Left ventricle myocardium inferior (tissue), 1 donor: ENCODE data around the gene DNAJB1. TPM values are rescaled to one million over a fixed set of nuclear protein-coding genes. Genes with fewer than 3 reads are reported as not detected.
A peak's percentile ranks its signal among the peaks of the same experiment; 100 is the strongest.

Source experiments
- DNase-seq: peaks from one replicate; pipeline ENCODE4 v3.0.0-alpha.2; 2020
- H3K27ac ChIP-seq: fragments of 200-600 bp; replicated peaks from 2 replicates; pipeline ENCODE4 v1.8.0; 2021
- H3K27me3 ChIP-seq: fragments of 200-600 bp; 2 replicates; pipeline ENCODE4 v1.8.0; 2021; ENCODE audit warnings: low read depth
- H3K36me3 ChIP-seq: fragments of 200-600 bp; 2 replicates; pipeline ENCODE4 v1.8.0; 2021
- H3K4me1 ChIP-seq: fragments of 200-600 bp; 2 replicates; pipeline ENCODE4 v1.8.0; 2021
- H3K4me3 ChIP-seq: fragments of 200-600 bp; 2 replicates; pipeline ENCODE4 v1.8.0; 2021; ENCODE audit warnings: mild to moderate bottlenecking, moderate library complexity
- H3K9me3 ChIP-seq: fragments of 200-600 bp; replicated peaks from 2 replicates; pipeline ENCODE4 v1.8.0; 2021
- intact Hi-C: fragments of 100-400 bp; cut with micrococcal nuclease; formaldehyde crosslinking; loops from one replicate; pipeline ENCODE4 v1.11.0; 2022
- total RNA-seq: library from RNA; stranded (reverse); fragmentation: NEBNext Ultra II Directional; extraction: Animal tissue kit (Norgen Biotek cat#: 25700); gene quantifications from one replicate; pipeline ENCODE4 v1.2.1, GENCODE V29; 2021
- TF ChIP-seq, protein P1 (sequence below): fragments of 200-600 bp; IDR thresholded peaks from 2 replicates; pipeline ENCODE4 v1.8.0; 2021; ENCODE audit warnings: antibody characterized with exemption, mild to moderate bottlenecking, borderline replicate concordance
- donor health status: DM: no; HTN: yes; CAD: no; lungs with severe emphysema.

DNAJB1 gene
- total RNA-seq, 1 donor from 2014 or later, result 48.7 TPM

DNA sequence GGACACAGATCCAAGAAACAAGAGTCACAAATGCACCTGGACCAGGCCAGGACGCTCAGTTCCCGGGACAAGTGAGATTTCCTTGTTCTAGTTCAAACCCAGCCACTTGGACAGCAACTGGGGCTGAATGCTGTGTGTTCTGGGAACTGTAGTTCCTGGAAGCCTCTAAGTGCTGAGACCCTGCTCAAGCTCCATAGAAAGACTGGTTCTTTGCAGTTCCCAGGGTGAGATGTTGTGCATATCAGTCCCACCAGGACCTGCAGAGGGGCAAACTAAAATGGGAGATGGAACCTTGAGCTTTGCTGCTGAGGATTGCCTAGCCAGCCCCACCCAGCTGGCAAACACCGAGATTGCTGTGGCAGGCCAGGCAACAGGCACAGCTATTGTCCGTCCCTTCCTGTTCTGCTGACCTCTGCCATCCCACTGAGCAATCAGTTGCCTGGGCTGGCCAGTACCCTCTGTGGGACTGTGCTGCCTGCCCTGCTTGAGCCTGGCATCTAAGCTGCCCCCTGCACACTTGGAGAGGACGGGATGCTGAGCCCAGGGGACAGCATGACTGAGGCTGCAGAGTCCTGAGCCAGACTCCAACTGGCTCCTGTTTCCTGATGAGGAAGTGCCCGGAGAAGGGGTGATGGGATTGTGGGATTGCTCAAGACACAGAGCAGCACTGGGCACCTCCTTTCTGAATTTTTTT is 20.8 kb downstream of the DNAJB1 start:
- no peaks in the 10 kb centered on the region for H3K9me3 ChIP-seq
- H3K4me3 ChIP-seq, result no peak overlapping the region
- no peaks in the 10 kb centered on the region for H3K27me3 ChIP-seq
- intact Hi-C loops, result no loop called here
- peak overlapping the region; percentile 83 for H3K27ac ChIP-seq
- no peak for DNase-seq
- TF ChIP-seq, protein P1, sequence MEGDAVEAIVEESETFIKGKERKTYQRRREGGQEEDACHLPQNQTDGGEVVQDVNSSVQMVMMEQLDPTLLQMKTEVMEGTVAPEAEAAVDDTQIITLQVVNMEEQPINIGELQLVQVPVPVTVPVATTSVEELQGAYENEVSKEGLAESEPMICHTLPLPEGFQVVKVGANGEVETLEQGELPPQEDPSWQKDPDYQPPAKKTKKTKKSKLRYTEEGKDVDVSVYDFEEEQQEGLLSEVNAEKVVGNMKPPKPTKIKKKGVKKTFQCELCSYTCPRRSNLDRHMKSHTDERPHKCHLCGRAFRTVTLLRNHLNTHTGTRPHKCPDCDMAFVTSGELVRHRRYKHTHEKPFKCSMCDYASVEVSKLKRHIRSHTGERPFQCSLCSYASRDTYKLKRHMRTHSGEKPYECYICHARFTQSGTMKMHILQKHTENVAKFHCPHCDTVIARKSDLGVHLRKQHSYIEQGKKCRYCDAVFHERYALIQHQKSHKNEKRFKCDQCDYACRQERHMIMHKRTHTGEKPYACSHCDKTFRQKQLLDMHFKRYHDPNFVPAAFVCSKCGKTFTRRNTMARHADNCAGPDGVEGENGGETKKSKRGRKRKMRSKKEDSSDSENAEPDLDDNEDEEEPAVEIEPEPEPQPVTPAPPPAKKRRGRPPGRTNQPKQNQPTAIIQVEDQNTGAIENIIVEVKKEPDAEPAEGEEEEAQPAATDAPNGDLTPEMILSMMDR, result no peak
- peaks cover 3% of the 10 kb centered on the region for H3K36me3 ChIP-seq
- peaks cover 30% of the 10 kb centered on the region for H3K4me1 ChIP-seq

DNA sequence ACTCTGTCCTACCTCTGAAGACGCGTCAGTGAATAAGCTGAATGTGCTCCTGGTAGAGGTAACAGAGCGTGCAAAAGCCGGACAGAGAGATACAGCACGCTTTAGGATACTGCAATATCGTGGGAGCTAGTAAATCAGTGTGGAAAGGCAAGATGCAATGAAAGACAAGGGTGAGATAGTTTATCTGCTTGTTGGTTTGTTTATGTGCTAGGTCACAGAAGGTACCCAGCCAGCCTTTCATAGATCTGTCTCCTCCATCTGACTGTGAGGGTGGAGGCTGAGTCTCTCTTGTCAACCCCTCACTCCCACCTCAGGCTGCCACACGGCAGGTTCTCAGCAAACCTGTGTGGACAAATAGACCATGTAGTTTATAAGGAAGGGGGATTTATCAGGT is 21.4 kb downstream of the DNAJB1 start:
- Histone ChIP-seq H3K9me3 (no peaks in the 10 kb centered on the region), H3K36me3 (peaks cover 6% of the 10 kb centered on the region), H3K27me3 (no peaks in the 10 kb centered on the region), H3K4me3 (peak overlapping the region; percentile 96), H3K4me1 (peaks cover 30% of the 10 kb centered on the region), H3K27ac (peak overlapping the region; percentile 83)
- intact Hi-C loops, result no loop called here
- TF ChIP-seq, protein P1, result no peak
- DNase-seq, result no peak

DNA sequence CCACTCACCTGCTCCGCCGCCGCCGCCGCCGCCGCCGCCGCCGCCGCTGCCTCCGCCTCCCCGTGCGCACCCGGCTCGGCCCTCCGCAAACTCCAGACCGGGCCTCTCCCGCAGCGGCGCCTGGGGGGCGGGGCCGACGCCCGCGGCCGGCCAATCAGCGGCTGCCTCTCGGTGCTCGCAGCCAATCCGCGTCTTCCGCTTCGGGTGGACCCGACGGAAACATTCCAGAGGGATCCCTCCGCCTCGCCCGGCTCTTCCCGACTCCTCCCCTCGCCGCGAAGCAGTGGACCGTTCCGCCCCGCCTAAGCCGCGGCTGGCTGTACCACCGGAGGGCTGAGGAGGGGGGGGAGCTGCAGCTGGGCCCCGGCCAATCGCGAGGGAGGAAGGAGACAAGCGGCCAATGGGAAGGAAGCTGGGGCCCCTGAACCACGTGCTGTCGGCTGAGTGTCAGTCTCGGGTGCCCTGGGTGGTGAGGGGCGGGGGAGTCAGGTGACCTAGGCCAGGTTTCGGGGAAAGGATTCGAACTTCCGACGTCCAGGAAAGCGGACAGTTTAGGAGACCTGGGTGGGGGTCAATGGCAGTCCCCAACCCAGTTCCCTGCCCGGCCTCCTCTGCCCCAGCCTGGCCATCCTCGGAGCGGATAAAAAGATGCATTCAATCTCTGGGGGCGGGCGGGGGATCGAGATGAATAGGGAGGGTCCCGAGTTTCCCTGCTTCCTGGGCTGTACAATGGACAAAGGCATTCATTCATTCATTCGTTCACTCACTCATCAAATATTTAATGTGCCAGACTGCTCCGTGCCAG is 22.0 kb downstream of the DNAJB1 start, which contains the start of gene GIPC1:
GIPC1 (minus strand) TSS at position 99 of the 805 bp plus-strand sequence. CDS start 13,151 bp downstream, outside the sequence.
- DNase-seq, result peak; percentile 96
- H3K9me3 ChIP-seq, result no peaks in the 10 kb centered on the region
- H3K27me3 ChIP-seq, result no peaks in the 10 kb centered on the region
- peaks cover 30% of the 10 kb centered on the region for H3K4me1 ChIP-seq
- H3K36me3 ChIP-seq, result peaks cover 11% of the 10 kb centered on the region
- TF ChIP-seq, protein P1, result no peak
- intact Hi-C loops, result no loop called here
- H3K4me3 ChIP-seq, result peak within 1 kb of the TSS; percentile 96
- peak within 1 kb of the TSS; percentile 83 for H3K27ac ChIP-seq

DNA sequence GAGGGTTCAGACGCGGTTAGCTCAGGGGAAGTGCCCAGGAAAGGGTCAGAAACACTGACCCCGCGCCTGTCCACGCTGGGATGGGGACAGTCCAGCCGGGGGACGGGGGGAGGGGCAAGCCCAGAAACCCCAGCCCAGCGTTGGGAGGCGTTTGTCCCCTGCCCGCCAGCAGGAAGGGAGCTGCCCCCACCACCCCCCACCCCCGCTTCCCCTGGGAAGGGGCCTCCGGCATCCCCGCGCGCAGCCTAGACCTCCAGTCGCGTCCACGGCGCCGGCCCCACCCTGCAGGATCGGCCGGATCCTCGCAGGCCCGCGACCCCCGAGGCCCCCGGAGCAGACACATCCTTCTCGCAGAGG is 22.5 kb downstream of the DNAJB1 start:
- H3K27ac ChIP-seq, result peak overlapping the region; percentile 83
- H3K36me3 ChIP-seq, result peaks cover 15% of the 10 kb centered on the region
- H3K4me1 ChIP-seq, result peaks cover 30% of the 10 kb centered on the region
- DNase-seq, result no peak
- peak overlapping the region; percentile 96 for H3K4me3 ChIP-seq
- intact Hi-C loops, result no loop called here
- TF ChIP-seq, protein P1, result no peak
- H3K27me3 ChIP-seq, result no peaks in the 10 kb centered on the region
- no peaks in the 10 kb centered on the region for H3K9me3 ChIP-seq

DNA sequence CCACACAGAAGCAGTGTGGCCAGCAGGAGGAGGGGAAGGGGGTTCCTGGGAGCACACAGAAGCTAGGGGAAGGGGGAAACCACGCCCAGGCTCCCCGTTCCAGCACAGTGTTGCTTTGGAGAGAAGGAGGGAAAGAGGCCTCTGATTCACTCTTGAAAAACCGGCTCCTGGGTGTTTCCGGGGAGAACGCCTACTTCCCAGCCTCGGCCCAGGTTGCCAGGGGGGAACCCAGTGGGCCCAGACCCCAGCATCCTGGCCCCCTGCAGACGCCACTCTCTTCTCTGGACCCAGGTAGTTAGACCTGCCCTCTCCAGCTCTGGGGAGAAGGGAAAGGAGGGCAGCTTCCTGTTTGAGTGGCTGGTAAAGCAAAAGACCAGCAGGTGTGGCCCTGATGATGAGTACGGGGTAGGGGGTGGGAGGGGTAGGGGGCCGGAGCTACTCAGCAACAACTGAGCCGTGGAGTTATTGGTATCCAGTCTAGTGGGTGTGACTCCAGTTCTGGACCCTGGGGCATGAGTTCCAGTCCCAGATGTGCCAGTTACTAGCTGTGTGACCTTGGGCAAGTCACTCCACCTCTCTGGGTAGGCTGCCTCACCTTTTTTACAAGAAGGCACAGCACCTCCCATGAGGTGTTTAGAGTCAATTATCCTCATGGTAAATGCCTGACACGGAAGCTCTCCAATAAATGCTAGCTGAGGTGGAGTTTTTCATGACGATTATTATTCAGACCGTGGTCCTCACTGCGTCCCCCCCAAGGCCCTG is 23.1 kb downstream of the DNAJB1 start:
- no peak for DNase-seq
- no peaks in the 10 kb centered on the region for H3K27me3 ChIP-seq
- TF ChIP-seq, protein P1, result no peak
- H3K27ac ChIP-seq, result peak overlapping the region; percentile 83
- peaks cover 30% of the 10 kb centered on the region for H3K4me1 ChIP-seq
- peaks cover 20% of the 10 kb centered on the region for H3K36me3 ChIP-seq
- H3K9me3 ChIP-seq, result no peaks in the 10 kb centered on the region
- intact Hi-C loops, result no loop called here
- H3K4me3 ChIP-seq, result peak overlapping the region; percentile 96
